AG04449 (cell line): ENCODE results near the gene CDYL.
"Not testable (repeated sequence)": the region's sequence is repeated elsewhere in the genome, so short reads cannot be mapped to it uniquely, and the experiment has no call there.

Experiments used
- CTCF ChIA-PET: fragments of 350-600 bp; formaldehyde crosslinking; extraction: SDS; loops from one replicate; lab custom pipeline; 2021; ENCODE audit warnings: antibody characterized with exemption; lab: Yijun Ruan, JAX
- POLR2A ChIA-PET: fragments of 400-600, 350-600 bp; formaldehyde crosslinking; extraction: SDS; loops from one replicate; lab custom pipeline; 2020; ENCODE audit warnings: antibody characterized with exemption, inconsistent platforms; lab: Yijun Ruan, JAX
- DNase-seq: peaks from one replicate; pipeline ENCODE4 v3.0.0-alpha.2; 2010; ENCODE audit warnings: low read depth, low spot score
- H3K4me3 ChIP-seq: 2 replicates; pipeline ENCODE4 v1.5.1; 2011; ENCODE audit warnings: low read depth, mild to moderate bottlenecking, control low read depth, low read length
- TF ChIP-seq, protein P1 (sequence below): IDR thresholded peaks from one replicate; pipeline ENCODE4 v1.5.1; 2011; ENCODE audit warnings: mild to moderate bottlenecking, moderate library complexity, low read length, control low read depth, inconsistent platforms; ENCODE audit not compliant: insufficient read depth; ENCODE audit errors: missing control alignments

CDYL gene

GRCh38 chr6:4861564-4861963, 85.4 kb downstream of the CDYL start:
- ChIA-PET POLR2A (no interaction called here), CTCF (no interaction called here)
- TF ChIP-seq, protein P1, sequence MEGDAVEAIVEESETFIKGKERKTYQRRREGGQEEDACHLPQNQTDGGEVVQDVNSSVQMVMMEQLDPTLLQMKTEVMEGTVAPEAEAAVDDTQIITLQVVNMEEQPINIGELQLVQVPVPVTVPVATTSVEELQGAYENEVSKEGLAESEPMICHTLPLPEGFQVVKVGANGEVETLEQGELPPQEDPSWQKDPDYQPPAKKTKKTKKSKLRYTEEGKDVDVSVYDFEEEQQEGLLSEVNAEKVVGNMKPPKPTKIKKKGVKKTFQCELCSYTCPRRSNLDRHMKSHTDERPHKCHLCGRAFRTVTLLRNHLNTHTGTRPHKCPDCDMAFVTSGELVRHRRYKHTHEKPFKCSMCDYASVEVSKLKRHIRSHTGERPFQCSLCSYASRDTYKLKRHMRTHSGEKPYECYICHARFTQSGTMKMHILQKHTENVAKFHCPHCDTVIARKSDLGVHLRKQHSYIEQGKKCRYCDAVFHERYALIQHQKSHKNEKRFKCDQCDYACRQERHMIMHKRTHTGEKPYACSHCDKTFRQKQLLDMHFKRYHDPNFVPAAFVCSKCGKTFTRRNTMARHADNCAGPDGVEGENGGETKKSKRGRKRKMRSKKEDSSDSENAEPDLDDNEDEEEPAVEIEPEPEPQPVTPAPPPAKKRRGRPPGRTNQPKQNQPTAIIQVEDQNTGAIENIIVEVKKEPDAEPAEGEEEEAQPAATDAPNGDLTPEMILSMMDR, result no peak
- no peak overlapping the region for H3K4me3 ChIP-seq
- no peak for DNase-seq

GRCh38 chr6:4864519-4864918, 88.3 kb downstream of the CDYL start:
- H3K4me3 ChIP-seq, result no peak overlapping the region
- POLR2A ChIA-PET, result no interaction called here
- CTCF ChIA-PET, result no interaction called here
- no peak for DNase-seq
- TF ChIP-seq, protein P1, result no peak

GRCh38 chr6:4865006-4865405, 88.8 kb downstream of the CDYL start:
- H3K4me3 ChIP-seq, POLR2A ChIA-PET, CTCF ChIA-PET, DNase-seq: not testable (repeated sequence)

DNA sequence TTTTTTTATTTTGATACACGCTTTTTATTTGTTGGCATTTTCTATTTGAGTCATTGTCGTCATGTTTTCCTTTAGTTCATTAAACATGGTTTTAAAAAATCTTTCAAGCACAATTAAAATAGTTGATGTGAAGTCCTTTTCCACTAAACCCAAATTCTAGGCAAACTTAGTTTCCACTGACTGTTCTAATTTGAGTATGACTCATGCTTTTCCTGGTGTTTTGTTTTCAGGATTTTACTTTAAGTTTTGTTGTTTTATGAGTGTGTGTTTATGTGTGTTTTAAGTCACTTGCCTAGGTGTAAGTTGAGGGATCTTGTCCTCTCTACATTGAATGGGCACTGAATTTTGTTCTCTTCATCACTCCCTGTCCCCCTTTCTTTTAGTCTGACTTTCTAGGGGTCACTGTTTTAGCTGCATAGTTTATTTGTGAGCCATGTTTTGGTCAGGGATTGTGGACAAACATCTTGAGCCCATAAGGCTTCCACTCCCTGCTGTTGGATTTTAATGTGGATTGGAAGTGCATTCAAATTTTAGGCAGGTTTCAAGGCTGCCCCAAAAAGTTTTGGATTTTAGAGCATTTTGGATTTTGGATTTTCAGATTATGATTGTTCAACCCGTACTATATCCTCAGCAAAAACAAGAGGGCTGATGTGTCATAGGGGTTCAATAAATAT, 94.8 kb downstream of the CDYL start:
- no peak overlapping the region for H3K4me3 ChIP-seq
- TF ChIP-seq, protein P1, result no peak
- no peak for DNase-seq
- ChIA-PET CTCF (interaction anchor here (1.1 kb wide), 1 partner anchor 159 kb away, joined by 3 read pairs; no protein-coding TSS in a partner anchor), POLR2A (no interaction called here)

GRCh38 chr6:4871825-4872224, 95.6 kb downstream of the CDYL start:
- TF ChIP-seq, protein P1, result no peak
- ChIA-PET CTCF (interaction anchor here (1.1 kb wide), 2 partner anchors 12 to 158 kb away, joined by 3 read pairs; no protein-coding TSS in a partner anchor), POLR2A (no interaction called here)
- no peak overlapping the region for H3K4me3 ChIP-seq
- DNase-seq, result no peak

GRCh38 chr6:4872841-4873240, 96.6 kb downstream of the CDYL start:
- no peak overlapping the region for H3K4me3 ChIP-seq
- ChIA-PET CTCF (interaction anchor here (0.7 kb wide), 1 partner anchor 333 kb away, joined by 3 read pairs; no protein-coding TSS in a partner anchor), POLR2A (no interaction called here)
- TF ChIP-seq, protein P1, result no peak
- no peak for DNase-seq
